Activated CD8-positive, alpha-beta memory T cell treated with anti-CD3 and anti-CD28 coated beads for 48 hours (primary cell): Measurements from ENCODE around the gene HIPK4.

Experiments
- DNase-seq, 3 experiments: peaks; one replicate each; pipeline ENCODE4 v3.0.0-alpha.2; 2020; ENCODE audit warnings: low read depth in 2 of 3, low spot score in 2 of 3

HIPK4 gene

DNA sequence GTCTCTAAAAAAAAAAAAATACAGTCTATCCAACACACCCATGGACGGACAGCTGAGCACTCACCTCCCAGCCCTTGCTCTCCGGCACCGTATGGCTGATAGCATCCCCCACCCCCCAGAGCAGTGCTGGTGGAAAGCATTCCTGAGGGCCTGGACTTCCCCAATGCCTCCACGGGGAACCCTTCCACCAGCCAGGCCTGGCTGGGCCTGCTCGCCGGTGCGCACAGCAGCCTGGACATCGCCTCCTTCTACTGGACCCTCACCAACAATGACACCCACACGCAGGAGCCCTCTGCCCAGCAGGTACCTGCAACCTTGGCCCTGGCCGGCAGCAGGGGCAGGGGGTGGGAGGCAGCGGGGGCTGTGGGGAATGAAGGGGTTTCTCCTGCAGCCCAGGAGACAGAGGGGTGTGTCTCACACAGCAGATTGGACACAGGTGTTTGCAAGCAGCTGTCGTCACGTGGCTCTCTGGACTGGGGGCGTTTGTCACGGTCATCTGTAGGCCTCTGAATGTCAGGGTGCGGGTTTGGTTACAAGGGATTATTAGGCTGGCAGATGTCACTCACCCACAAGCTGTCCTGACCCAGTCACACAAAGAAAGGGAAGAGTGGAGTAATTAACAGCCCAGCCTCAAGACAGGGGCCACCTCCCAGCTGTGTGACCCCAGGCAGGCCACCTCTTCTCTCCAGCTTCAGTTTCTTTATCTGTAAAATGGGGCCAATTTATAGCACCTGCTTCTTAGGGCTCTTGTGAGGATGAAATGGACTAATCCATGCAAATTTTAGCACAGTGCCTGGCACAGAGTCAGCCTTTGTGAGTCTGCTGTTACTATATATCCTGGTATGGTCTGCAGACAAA is 22.2 kb downstream of the HIPK4 start:
- no peak for DNase-seq

DNA sequence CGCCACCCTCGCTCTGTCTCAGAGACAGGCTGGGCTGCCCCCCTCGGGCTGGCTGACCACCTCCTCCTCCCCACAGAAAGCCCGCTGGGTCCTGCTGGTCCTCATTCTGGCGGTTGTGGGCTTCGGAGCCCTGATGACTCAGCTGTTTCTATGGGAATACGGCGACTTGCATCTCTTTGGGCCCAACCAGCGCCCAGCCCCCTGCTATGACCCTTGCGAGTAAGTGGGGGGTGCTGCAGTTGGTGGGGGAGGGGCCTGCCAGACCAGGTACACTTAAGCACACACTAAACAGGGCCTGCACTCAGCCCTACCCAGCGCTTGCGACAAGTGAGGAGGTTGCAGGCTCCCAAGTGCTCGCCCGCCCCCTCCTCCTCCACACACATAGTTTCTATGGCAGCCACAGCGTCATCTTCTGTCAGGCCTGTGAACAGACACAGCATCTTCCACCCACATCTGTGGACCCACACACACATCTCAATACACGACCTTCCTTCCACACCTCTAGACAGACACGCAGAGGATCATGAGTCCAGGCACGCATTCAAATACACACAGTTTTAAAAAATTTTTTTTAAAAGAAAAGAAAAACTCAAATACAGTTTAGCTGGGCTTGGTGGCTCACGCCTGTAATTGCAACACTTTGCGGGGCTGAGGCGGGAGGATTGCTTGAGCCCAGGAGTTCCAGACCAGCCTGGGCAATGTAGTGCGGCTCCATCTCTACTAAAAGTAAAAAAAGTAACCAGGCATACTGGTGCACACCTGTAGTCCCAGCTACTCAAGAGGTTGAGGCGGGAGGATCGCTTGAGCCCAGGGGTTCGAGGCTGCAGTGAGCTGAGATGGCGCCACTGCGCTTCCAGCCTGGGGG is 23.1 kb downstream of the HIPK4 start:
- no peak for DNase-seq

DNA sequence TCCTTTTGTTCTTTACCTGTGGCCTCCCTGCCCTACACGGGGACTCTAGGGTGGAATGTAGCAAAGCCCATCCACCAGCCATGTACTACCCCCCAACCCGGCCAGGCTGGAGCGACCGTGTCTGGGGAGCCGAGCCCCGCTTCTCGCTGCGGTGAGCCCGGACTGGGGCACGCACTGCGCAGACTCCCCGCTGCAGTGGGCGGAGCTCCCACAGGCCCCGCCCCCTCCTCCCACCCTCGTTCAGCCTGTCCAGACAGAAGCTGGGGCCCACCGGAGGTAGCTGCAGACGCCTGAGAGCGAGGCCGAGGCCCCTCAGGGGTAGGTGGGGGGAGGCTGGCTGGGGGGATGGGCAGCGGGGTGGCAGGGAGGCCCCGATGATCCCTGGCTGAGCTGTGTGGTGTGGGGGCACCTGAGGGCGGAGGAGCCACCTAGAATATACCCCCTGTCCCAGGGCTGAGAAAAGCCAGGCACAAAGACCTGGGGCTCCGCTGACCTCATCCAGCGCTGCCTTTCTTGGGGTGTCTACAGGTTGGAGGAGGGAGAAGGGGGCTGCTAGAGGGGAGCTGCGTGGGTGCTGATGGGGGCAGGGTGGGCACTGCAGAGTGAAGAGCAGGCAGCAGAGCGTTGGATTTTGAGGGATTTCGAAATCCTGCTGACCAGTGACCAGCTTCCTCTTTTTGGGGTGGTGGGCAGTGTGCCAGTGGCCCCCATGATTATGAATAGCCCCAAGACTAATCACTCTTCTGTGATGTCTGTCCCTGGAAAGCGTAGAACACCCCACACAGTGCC is 24.2 kb downstream of the HIPK4 start:
- peak; percentile 32 to 43 (median 35) for DNase-seq

DNA sequence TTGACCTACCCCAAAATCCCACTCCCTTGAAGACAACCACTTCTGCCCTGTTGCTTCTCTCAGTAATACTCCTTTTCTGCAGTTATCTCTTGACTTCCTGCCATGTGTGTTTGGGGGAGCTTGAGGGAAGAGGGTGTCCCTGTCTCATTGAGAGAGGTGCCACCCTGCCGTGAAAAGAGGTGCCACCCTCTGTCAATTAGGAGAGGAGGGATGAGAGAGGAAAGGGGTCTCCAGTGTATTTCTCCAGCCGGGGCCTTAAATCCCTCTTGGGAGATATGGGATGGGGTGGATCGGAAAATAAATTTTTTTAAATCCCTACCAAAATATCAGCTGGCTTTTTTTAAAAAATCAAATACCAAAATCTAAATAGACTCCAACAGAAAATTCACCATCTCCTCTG is 25.0 kb downstream of the HIPK4 start:
- DNase-seq: no peak

DNA sequence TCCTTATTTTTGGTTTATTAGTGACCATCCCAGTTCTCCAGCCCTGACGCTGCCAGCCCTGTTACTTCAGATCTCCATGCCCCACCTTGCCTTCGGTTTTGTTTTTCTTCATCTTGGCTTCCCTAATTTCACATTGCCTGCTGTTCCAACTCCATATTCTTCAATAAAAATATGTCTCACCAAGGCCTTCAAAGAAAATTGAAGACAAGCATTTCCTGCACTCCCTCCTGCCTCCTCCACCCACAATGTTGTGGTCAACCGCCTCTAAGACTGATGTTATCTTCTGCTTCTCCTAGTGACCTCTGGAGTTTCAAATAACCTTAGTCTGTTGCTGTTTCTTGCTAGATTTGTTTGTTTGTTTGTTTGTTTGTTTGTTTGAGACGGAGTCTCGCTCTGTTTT is 26.9 kb downstream of the HIPK4 start:
- DNase-seq: no peak

DNA sequence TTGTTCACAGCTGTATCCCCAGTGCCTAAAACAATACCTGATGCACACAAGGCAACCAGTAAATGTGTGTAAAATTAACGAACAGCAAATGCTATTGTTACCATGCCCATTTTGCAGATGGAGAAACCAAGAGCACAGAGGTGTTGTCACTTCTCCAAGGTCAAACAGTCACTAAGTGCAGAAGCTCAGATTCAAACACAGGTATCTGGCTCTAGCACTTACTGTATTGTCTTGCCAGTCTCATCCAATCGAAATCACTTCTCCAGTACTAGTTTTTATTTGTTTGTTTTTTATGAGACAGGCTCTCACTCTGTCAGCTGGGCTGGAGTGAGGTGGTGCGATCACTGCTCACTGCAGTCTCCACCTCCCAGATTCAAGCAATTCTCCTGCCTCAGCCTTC is 27.8 kb downstream of the HIPK4 start:
- DNase-seq: no peak

DNA sequence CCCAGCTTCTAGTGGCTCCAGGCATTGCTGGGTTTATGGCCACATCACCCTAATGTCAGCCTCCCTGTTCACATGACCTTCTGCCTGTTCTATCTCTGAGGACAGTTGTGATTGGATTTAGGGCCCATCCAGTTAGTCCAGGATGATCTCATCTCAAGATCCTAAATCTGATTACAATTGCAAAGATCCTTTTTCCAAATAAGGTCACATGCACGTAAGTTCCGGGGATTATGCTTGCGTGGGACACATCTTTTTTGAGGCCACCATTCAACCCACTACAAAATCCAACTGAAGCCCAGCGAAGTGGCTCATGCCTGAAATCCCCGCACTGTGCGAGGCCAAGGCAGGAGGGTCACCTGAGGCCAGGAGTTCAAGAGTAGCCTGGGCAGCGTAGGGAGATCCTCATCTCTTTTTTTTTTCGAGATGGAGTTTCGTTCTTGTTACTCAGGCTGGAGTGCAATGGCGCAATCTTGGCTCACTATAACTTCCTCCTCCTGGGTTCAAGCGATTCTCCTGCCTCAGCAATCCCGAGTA is 29.2 kb downstream of the HIPK4 start:
- DNase-seq: no peak

DNA sequence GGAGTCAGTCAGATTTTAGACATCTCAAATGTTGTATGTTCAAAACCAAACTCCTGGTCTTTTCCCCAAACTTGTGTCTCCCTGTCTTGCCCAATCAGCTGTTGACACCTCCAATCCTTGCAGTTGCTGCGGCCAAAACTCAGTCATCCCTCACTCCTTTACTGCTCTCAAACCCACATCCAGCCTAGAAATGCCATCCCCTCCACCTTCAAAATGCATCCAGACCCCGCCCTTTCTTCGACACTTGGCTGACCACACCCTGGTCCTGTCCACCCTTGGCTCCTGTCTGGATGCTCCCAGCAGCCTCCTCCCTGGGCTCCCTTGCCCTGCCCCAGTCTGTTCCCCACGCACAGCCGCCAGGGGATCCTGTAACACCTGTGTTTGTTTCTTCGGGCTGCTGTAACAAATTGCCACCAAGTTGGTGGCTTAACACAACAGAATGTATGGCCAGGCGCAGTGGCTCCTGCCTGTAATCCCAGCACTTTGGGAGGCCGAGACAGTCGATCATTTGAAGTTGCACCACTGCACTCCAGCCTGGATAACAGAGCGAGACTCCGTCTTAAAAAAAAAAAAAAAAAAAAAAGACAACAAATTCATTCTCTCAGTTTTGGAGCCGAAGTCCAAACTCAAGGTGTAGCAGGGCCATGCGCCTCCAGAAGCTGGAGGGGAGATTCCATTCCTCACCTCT is 29.8 kb downstream of the HIPK4 start:
- DNase-seq: no peak

DNA sequence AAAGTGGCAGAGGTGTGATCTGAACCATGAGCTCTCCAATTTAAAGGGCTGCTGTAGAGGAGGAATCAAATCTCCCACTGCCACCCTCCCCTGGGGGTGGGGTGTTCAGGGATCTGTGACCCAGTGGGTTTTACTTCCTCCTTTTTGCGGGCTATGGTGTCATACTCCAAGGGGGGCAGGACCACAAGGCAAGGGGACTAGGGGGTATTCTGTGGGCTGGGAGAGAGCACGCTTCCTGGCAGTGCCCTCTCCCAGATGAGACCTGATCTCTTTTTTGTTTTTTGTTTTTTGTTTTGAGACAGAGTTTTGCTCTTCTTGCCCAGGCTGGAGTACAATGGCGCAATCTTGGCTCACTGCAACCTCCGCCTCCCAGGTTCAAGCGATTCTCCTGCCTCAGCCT is 31.2 kb downstream of the HIPK4 start:
- no peak for DNase-seq

DNA sequence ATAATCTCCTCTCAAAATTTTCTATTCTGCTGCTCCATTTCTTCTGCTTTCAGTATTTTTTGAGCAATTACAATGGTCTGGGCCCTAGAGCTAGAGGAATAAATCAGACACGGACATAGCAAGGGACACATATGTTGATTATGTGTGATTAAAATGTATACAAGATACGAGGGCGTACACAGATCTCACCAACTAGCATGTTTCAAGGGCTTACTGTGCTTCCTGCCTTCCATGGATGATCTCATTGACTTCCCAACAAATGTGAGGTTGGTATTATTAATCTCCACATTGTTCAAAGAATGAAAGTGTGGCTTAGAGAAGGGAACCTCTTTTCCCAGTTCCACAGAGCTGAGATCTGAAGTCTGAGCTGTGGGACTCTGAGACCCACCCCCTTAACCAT is 32.3 kb downstream of the HIPK4 start:
- DNase-seq: no peak

DNA sequence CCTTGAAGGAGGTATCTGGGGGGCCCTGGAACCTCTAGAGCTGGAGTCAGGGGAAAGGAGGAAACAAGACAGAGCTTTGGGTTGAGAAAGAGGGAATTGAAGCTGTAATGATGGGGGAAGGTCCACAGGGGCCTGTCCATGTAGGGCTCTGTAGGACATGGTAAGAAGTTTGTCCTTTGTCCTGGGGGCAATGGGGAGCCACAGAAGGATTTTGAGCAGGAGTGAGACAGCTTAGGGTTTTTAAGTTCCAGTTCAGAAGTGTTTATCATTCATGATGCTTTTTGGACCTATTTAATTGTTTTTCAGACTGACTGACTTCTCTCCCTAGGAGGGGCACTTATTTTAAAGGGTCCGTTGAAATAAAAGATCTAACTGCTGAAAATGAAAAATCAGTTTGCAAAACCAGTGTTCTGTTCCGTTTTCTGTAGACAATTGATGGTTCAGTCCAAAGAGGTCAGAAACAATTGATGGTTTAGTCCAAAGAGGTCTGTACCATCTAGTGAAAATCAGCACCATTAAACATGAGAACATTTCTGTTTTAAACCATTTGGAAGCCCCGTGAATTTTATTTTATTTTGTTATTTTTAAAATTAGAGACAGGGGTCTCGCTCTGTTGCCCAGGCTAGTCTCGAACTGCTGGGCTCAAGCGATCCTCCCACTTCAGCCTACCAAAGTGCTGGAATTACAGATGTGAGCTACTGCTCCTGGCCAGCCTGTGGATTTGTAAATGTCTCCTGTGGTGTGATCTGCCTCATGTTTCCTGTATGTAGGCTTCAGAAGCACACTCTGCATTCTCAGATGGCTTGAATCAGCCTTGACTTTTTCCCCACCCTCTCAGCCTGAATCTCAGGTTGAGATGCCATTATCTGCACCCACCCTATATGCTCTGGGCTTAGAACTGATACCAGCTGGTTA is 33.0 kb downstream of the HIPK4 start:
- no peak for DNase-seq

DNA sequence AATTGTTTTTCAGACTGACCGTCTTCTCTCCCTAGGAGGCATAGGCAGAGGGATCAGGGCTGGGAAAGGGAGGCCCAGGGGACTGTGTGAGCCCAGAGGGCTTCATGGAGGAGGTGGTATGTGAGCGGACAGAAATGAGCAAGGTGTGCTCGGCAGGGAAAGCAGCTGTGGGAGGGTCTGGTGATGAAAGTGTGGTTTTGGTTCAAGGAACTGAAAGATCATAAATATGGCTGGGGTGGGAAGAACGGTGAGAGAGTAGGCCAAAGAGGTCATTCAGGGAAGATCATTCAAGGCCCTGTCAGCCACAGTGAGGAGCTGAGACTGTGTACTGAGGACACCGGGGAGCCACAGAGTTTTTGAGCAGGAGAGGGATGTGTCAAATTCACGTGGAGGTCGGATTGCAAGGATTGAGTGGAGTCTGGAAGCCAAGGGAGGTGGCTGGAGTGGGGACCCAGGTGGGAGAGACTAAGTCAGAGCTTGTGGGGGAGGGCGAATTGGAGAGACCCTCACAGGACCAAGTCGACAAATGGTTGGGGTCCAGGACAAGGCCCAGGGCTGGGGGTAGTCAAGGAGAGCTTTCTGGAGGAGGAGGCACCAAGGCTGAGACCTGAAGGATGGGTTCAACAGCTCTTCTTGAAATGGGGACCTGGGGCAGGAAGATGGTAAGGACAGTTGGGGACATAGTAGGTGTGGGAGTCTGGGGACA is 33.9 kb downstream of the HIPK4 start:
- no peak for DNase-seq

DNA sequence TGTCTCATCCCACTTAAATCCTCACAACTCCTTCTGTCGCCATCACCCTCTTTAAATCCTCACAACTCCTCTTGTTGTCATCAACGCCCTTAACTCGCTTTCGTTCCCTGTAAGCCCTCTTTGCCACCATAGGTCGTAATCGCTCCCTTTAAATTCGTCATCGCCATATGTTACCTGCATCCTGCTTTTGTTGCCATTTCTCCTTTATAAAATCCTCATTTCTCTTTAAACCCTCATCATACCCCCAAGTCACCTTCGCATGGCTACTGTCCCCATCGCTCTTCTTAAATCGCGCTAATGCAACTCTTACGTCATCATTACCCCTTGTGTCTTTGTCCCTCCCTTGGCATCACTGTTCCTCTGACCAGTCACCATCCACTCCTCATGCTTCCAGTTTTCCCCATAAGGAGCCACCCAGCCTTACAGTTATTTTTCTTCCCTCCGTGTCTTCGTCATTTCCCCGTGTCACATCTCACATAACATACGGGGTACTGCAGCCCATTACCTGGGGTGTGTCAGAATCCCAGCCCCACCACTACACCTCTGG is 40.9 kb downstream of the HIPK4 start:
- DNase-seq: peak in 1 of 3 experiments; percentile 2

DNA sequence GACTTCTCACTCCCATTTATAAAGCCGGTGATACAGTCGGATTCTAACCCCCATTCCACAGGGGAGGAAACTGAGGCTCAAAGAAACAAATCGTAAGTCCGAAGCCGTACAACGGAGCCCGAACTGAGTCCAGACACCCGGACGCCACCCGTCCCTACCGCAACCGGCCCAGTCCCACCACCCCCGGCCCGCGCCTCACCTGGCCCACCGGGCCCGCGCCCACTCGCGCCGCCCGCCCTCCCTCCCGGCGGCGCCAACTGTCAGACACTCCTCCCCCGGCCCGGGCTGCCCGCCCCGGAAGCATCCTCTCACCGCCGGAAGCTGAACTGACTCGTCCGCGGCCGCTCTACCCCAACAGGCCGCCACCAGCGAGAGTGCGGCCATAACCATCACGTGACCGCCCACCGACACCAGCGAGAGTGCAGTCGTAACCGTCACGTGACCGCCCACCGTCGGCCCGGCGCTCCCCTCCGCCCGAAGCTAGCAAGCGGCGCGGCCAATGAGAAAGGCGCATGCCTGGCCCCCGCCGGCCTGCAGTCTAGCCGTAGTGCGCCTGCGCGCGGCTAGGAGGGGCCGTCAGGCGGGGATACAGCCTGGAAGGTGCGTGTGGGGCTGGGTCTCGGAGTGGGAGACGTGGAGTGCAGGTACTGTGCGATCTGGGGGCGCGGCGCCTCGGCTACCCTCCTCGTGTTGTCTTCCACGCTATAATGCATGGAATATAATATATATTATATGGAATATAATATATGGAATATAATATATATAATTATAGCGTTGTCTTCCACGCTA is 41.7 kb downstream of the HIPK4 start, which contains the start of the genes C19orf47 and PLD3:
Gene C19orf47 (minus strand): TSS at position 273 of the 789 bp plus-strand sequence. CDS start 6,540 bp downstream, outside the sequence.
Gene PLD3 (plus strand): TSS at position 571 of the 789 bp plus-strand sequence. CDS start 17,789 bp downstream, outside the sequence.
- DNase-seq: peak; percentile 90 to 99 (median 90)

DNA sequence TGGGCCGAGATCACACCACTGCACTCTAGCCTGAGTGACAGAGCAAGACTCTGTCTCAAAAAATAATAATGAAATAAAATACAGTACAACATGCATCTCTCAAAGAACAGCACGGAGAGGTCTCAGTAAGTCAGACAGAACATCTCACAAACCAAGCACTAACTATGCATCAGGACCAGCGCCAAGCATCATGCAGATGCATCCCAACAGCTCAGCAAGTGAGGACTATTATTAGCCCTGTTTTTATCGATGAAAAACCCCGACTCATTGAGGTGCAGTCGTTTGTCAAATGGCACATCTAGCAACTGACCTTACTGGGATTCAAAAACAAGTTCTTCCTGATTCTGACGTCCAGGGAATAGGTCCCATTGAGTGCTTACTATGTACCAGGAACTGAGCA is 45.6 kb downstream of the HIPK4 start:
- no peak for DNase-seq

DNA sequence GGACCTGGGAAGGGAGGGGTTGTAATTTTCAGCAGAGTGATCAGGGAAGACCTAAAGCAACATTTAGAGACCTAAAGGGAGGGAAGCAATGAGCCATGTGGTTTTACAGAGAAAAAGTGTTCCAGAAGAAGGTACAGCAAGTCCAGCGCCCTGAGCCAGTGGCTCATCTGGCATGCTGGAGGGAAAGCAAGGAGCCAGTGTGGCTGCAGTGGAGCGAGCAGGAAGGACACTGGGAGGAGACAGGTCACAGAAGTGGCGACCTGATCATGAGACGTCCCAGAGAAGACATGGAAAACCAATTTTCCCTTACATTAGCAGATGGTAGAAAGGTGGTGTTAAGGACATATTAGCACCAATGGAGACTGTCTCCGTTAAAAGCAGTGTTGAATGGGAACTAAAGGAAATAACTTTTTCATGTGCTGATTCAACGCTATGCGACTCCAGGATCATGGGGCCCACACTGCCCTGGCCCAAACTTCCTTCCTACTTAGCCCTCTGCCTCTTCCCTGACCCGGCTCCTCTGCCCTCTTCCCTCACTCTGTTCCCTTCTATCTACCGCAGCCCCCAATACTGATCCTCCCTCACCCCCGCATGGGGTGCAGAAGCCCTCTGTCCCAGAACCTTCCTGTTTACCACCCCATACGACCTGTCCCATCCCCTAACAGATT is 47.2 kb downstream of the HIPK4 start:
- no peak for DNase-seq
